GM18502 (cell line): ENCODE measurements around the gene PACSIN1.

ENCODE experiments used
- ATAC-seq: cut with Tn5 transposase; IDR thresholded peaks from one replicate; pipeline ENCODE4 v1.9.1; 2021; ENCODE audit warnings: mild to moderate bottlenecking; ENCODE audit not compliant: unreplicated experiment, poor library complexity

Gene PACSIN1, protein sequence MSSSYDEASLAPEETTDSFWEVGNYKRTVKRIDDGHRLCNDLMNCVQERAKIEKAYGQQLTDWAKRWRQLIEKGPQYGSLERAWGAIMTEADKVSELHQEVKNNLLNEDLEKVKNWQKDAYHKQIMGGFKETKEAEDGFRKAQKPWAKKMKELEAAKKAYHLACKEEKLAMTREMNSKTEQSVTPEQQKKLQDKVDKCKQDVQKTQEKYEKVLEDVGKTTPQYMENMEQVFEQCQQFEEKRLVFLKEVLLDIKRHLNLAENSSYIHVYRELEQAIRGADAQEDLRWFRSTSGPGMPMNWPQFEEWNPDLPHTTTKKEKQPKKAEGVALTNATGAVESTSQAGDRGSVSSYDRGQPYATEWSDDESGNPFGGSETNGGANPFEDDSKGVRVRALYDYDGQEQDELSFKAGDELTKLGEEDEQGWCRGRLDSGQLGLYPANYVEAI

DNA sequence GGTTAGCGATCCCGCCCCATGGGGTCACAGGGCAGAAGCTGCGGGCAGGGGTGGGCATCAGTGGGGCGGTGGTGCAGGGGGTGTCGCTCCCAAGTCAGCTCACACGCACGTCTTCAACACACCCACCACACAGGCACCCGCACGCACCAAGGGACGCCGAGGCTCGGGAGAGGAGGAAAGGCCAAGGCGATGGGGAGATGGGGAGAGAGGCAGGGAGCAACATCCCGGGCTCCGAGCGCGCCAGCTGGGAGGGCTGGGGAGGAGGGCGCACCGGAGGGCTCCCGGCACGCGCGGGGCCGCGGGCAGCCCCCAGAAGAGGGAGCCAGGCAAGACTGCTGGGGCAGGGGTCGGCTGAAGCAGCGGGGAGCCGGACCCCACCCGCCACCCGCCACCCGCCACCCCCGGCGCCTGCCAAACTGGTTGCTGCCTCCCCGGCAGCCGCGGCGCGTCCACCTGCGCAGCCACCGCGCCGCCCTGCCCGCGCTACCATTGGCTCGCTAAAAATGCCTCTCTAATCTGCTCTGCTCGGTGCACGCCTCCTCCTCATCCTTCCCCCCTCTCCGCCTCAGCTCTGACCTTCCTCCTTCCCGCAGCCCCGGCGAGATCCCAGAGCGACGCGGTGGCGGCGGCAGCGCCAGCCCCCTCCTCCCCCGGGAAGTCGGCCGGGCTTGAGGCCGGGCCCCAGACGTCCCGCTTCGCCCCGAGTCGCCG is at the start of gene PACSIN1:
Gene PACSIN1, plus strand, starts transcription at position 546 of the 711 bp plus-strand sequence. CDS start 60,230 bp downstream, outside the sequence.
- no peak for ATAC-seq

DNA sequence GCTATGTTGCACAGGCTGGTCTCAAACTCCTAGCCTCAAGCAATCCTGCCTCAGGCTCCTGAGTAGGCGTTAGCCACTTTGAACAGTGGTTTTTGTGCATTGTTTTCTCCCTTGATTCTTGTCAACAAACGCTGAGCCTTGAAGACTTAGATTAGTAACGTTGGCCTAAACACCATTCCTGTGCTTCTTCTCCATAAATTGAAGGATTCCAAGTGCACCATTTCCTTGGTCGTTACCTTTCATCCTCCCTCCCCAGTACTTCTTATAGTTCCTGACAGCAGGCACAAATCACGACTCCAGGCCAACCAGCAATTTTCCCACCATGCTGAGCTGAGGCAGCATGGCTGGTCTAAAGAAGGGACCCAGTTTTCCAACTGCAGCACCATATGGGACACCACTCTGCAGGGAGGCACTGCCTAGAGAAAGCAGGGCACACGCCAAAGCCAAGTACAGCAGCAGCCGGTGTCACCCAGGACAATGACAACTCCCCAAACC is 49.0 kb upstream of the PACSIN1 start:
- no peak for ATAC-seq

GRCh38 chr6:34418367-34418766 is 47.5 kb upstream of the PACSIN1 start:
- ATAC-seq, result no peak

GRCh38 chr6:34423254-34423653 is 42.6 kb upstream of the PACSIN1 start:
- no peak for ATAC-seq

DNA sequence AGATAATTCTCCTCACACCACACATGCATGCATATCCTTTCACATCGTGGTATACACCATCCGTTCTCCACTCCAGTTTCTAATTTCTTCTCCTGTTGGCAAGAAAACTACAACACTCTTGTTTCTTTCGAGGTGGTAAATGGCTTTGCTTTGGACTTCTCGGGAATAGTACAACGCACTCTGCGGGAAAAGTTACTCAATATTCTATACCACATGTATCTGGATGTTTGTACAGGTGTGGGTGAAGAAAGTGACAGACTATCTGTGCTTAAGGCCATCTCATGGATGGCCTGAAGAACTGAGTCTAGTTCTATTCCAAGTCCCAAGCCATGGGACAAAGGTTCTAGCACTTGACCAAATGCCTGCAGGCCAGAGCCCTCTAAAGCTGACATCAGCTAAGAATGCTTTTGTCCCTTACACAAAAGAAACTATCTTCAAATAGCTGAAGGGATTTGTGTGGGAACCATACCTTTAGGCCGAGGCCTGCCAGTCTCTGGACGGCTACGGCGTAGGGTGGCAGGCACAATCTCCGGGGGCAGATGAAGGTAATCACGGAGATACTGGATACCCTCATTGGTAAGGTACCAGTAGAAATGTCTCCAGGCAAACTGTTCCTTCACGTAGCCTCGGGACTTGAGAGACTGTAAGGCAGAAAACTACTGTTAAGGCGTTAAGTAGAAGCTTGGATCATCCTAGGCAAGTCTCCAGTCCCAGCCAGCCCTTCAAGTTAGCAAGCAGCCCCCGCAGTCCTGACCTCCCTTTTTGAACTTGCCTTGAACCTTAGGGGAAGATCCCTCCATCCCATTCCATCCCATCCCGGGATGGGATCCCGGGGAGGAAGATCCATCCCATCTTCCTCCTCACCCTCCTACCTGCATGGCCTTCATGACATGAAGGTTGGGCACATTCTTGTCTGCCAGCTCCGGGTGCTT is 41.4 kb upstream of the PACSIN1 start:
- ATAC-seq, result no peak

GRCh38 chr6:34425132-34425497 is 40.8 kb upstream of the PACSIN1 start:
- no peak for ATAC-seq

DNA sequence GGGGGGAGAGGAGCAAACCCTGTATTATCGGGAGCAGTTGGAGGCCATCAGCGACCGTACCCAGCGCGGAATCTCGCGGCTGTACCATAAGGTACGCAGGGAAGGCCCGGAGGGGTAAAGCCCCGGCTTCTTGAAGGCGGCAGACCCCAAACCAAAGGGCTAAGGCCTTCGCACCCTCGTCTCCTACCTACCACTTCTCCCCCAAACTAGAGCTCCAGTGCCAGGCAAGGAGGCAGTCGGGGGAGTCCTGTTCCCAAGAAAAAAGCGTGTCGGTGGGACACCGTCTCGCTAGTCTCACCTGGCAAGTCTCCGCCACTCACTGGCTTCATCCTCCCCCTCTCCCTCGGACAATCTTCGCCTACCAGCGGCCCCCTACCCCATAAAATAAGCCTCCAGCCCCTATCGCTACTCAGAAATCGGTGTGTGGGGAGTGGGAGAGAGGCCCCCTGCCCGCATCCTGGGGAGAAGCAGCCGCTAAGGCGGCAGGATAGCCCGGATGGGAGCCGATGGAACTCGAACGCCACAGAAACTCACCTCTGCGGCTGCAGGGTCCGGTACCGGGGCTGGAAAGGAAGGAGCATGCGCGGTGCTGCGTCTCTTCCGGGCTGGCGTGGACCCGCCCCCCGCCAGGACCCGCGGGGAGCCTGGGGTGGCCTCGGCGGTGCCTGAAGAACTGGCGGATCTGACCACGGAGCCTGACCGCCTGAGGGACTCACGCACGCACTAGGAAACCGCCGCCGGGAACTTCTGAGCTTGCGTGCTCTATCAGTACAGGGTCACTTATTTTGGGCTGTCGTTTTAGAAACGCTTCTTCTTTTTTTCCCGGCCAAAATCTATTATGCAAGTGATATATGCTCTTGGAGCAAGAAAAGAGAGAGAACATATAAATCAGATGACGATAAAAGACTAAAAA is 40.1 kb upstream of the PACSIN1 start, which contains the start of gene RPS10:
Gene RPS10, minus strand, starts transcription at position 572 of the 913 bp plus-strand sequence. CDS start 848 bp downstream, outside the sequence.
- ATAC-seq, result peak; percentile 87

DNA sequence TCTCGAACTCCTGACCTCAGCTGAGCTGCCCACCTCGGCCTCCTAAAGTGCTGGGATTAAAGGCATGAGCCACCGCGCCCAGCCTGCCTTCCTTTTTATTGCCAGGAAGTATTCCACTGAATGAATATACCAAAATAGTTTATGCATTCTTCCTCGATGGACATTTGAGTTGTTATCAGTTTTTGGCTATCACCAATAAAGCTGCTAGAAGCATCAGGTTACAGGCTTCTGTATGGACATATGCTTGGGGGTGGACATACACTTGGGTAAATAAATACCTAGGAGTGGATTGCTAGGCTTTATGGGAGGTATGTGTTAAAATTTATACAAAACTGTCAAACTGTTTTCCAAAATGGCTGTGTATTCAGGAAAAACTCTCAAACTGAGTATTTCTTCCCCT is 30.0 kb upstream of the PACSIN1 start:
- no peak for ATAC-seq

GRCh38 chr6:34436803-34437643 is 28.9 kb upstream of the PACSIN1 start:
- ATAC-seq, result no peak

DNA sequence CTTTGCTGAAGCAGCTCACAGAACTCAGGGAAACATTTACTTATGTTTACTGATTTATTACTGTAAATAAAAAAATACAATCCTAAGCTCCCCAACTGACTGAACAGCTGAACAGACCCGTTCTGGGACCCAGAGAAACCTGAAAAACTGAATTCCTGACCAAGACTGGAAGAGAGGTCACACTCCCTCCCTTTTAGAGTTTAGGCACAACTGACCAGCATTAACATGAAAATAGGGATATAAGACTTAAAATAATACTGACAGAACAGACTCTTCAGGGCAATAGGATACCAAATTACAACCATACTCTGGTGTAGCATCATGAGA is 28.3 kb upstream of the PACSIN1 start:
- no peak for ATAC-seq

- ATAC-seq, result no peak
Observed at GRCh38 chr6:34438705-34439104, 27.2 kb upstream of the PACSIN1 start.

DNA sequence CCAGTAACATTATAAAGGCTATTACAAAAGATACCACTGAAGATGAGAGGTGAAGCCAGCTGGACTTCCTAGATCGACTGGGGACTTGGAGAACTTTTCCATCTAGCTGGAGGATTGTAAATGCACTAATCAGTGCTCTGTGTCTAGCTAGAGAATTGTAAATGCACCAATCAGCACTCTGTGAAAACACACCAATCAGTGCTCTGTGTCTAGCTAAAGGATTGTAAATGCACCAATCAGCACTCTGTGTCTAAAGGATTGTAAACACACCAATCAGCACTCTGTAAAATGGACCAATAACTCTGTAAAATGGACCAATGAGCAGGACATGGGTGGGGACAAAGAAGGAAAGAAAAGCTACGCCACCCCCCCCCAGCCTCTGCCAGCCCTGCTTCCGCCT is 26.4 kb upstream of the PACSIN1 start:
- no peak for ATAC-seq

DNA sequence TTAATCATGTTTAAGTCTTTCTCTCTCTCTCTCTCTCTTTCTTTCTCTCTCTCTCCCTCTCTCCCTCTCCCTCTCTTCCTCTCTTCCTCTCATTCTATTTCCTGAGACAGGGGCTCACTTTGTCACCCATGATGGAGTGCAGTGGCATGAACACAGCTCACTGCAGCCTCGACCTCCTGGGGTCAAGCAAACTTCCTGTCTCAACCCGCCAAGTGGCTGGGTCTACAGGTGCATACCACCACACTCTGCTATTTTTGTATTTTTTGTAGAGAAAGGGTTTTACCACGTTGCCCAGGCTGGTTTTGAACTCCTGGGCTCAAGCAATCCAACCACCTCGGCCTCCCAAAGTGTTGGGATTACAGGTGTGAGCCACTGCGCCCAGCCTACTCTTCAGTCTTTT is 24.4 kb upstream of the PACSIN1 start:
- no peak for ATAC-seq

- no peak for ATAC-seq
Observed at GRCh38 chr6:34445313-34445860, 20.5 kb upstream of the PACSIN1 start.

- no peak for ATAC-seq
Observed at GRCh38 chr6:34447386-34447785, 18.5 kb upstream of the PACSIN1 start.

GRCh38 chr6:34447910-34448309 is 18.0 kb upstream of the PACSIN1 start:
- ATAC-seq, result no peak

- no peak for ATAC-seq
Observed at GRCh38 chr6:34451192-34451591, 14.7 kb upstream of the PACSIN1 start.

DNA sequence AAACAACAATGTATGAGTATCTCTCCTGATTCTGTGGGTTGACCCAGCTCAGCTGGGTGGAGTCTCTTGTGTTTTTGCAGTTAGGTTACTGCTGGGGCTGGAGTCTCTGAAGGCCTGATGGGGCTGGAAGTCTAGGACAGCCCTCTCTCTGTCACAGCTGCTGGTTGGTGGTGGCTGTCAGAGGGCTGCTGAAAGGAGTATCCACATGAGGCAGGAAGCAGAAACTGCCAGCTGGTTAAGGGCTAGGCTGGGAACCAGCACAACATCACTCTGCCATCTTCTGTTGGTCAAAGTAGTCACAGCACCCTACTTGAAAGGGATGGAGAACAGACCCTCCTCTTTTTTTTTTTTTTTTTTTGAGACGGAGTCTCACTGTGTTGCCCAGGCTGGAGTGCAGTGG is 10.0 kb upstream of the PACSIN1 start:
- ATAC-seq, result no peak
